HL-60 (cell line): ENCODE measurements around the gene RNF224.

Experiments
- DNase-seq, 2 experiments: peaks; one replicate each; pipeline ENCODE4 v3.0.0-alpha.2; 2010 to 2020; ENCODE audit warnings: low read depth in 1 of 2, low spot score in 1 of 2
- H3K27ac ChIP-seq: fragments of 250-450 bp; sonication (Bioruptor Pico); replicated peaks from 2 replicates; pipeline ENCODE4 v1.5.1; 2020; ENCODE audit warnings: mild to moderate bottlenecking, moderate library complexity
- H3K27me3 ChIP-seq: fragments of 250-450 bp; sonication (Bioruptor Pico); 2 replicates; pipeline ENCODE4 v1.5.1; 2021; ENCODE audit warnings: mild to moderate bottlenecking, moderate library complexity; ENCODE audit not compliant: insufficient read depth, poor library complexity, severe bottlenecking
- H3K4me3 ChIP-seq: replicated peaks from 2 replicates; pipeline ENCODE4 v1.5.1; 2011; ENCODE audit warnings: mild to moderate bottlenecking, control low read depth, low read length; ENCODE audit not compliant: insufficient read depth
- GABPA ChIP-seq: IDR thresholded peaks from 2 replicates; pipeline ENCODE4 v1.6.1; 2012; ENCODE audit warnings: low read depth
- POLR2AphosphoS5 ChIP-seq: IDR thresholded peaks from 2 replicates; pipeline ENCODE4 v1.6.1; 2012; ENCODE audit warnings: low read depth
- REST ChIP-seq: IDR thresholded peaks from 2 replicates; pipeline ENCODE4 v1.6.1; 2012; ENCODE audit warnings: low read depth; ENCODE audit not compliant: insufficient replicate concordance
- SPI1 ChIP-seq: IDR thresholded peaks from 2 replicates; pipeline ENCODE4 v1.6.1; 2012; ENCODE audit warnings: low read depth, mild to moderate bottlenecking, borderline replicate concordance
- TF ChIP-seq, protein P1 (sequence below): IDR thresholded peaks from one replicate; pipeline ENCODE4 v1.5.1; 2011; ENCODE audit warnings: low read length, control low read depth, inconsistent platforms; ENCODE audit not compliant: insufficient read depth

Gene RNF224

DNA sequence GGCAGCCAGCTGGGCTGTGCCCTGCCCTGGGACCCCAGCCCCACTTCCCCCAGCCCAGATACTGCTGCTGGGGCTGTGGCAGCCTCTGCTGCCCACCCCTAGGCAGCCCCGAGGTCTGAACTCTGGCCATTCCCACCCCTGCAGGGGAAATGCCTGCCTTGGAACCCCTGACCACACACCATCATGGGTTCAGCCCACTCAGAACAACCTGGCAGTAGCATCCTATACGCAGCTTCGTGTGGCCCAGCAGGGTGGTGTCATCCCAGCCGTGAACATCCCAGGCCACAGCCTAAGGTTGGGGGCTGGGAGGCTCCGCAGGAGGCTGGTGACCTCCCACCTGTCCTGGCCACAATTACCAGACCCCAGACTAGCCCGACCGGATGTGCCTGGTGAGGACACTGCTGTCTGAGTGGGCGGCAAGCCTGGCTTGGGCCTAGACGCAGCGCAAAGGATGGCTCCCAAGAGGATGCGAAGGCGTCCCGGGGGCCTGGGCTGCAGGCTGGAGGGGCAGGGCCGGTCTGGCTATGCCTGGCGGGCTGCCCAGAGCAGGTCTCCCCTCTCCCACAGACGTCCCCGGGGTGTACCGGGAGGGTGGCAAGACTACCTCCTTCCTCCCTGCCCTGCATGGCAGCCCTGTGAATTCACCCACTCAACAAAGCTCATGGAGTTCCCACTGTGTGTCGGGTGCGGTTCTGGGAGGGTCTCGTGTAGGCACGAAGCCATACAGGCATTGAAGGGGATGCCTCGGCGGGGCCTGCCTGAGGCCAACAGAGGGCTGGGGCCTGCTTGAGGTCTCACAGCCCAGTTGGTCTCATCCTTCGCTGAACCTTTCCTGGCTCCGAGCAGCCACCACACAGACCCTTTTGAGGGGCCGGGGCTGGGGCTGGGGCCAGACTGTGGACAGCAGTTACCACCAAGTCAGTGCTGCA, 1.9 kb downstream of the RNF224 start:
- Histone ChIP-seq H3K27me3 (peaks cover 8% of the 10 kb centered on the region), H3K27ac (no peak overlapping the region), H3K4me3 (no peak overlapping the region)
- no peak for DNase-seq
- TF ChIP-seq POLR2AphosphoS5 (no peak), GABPA (no peak), SPI1 (no peak), REST (no peak)
- TF ChIP-seq, protein P1, sequence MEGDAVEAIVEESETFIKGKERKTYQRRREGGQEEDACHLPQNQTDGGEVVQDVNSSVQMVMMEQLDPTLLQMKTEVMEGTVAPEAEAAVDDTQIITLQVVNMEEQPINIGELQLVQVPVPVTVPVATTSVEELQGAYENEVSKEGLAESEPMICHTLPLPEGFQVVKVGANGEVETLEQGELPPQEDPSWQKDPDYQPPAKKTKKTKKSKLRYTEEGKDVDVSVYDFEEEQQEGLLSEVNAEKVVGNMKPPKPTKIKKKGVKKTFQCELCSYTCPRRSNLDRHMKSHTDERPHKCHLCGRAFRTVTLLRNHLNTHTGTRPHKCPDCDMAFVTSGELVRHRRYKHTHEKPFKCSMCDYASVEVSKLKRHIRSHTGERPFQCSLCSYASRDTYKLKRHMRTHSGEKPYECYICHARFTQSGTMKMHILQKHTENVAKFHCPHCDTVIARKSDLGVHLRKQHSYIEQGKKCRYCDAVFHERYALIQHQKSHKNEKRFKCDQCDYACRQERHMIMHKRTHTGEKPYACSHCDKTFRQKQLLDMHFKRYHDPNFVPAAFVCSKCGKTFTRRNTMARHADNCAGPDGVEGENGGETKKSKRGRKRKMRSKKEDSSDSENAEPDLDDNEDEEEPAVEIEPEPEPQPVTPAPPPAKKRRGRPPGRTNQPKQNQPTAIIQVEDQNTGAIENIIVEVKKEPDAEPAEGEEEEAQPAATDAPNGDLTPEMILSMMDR, result no peak

DNA sequence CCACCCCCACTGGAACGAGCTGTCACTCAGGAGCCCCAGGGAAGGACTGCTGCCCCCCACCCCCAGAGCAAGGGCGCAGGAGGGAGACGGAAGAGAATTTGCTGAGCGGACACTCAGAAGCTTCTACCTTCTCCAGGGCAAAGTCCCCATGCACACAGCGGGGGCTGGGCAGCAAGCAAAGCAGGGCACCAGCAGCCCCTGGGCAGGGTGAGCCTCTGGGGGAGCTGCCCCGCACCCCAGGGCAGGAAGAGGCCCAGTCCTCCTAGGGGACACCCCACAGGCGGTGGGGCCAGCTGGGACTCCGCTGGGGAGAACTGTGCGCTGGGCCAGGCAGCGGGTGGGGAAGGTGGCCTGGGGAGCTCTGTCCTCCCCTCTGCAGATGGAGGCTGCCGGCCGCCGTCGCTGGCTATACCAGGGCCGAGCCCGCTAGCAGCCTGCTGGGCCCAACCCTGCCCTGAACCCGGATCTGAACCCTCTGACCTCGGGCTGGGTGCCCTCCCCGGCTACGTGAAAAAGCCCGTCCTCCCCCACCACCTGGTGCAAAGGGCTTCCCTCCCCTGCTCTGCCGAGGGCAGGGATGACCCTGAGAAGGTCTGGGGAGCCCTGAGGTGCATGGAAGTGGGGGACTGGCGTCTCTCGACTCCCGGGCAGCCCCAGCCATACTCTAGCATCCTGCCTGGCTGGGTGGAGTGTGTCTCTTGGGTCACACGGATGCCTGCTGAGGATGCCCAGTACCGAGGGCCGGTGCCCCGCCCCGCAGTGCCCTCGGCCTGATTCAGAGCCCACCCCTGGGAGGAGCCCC, 2.8 kb downstream of the RNF224 start:
- Histone ChIP-seq H3K27ac (no peak overlapping the region), H3K27me3 (peaks cover 12% of the 10 kb centered on the region), H3K4me3 (no peak overlapping the region)
- no peak for DNase-seq
- TF ChIP-seq REST (no peak), SPI1 (no peak), POLR2AphosphoS5 (no peak), GABPA (no peak)
- TF ChIP-seq, protein P1, result no peak

DNA sequence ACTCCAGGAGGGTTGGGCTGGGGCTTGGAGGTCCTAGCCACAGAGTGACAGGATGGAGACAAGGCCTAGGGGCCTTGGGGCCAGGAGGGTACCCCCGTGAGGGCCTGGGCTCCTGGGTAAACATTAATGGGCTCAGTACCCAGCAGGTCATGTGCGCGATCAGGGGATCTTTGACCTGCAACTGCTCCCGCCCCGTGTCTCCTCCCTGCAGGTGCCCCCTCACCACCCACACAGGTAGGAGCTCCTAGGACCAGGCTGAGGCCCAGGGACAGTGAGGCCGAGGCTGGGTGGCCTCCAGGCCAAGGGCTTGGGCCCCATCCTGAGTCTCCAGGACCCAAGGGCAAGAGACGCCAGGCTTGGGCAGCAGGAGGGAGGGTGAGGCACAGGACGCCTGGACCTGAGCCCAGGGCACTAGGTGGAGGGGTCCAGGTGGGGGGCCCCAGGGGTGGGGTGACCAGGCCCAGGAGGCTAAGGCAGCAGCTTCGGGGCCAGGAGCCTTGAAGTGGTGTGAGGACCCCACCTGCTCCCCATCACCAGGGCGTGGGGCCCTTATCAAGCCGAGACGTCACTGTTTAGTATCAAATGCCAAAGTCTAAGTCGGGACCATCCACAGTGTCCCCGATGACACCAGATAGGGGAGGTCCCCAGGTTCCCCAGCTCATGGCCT, 3.5 kb downstream of the RNF224 start, which contains the start of gene SLC34A3:
Gene SLC34A3 (plus strand): TSS at position 197 of the 667 bp plus-strand sequence. CDS start 802 bp downstream, outside the sequence.
- no peak for DNase-seq
- peaks cover 13% of the 10 kb centered on the region for H3K27me3 ChIP-seq
- H3K4me3 ChIP-seq, result no peak within 1 kb of the TSS
- TF ChIP-seq POLR2AphosphoS5 (no peak), REST (no peak), SPI1 (no peak), GABPA (no peak)
- TF ChIP-seq, protein P1, result no peak
- H3K27ac ChIP-seq, result no peak within 1 kb of the TSS
